ENCODE measurements around the gene PSMD9. TPM values are rescaled to one million over a fixed set of nuclear protein-coding genes. Genes with fewer than 3 reads are reported as not detected.

The PSMD9 gene
- polyA plus RNA-seq, 1 donor (not counting 4 experiments of a cell fraction or from before 2014, with no cell fraction given), result 84.8 TPM

- no peaks in the 10 kb centered on the region for H3K9me3 ChIP-seq (ENCODE audit: control insufficient read depth, low read depth, low read length)
- H3K36me3 ChIP-seq (ENCODE audit: control insufficient read depth in 2 of 2, extremely low read depth in 1 of 2, insufficient read depth in 2 of 2, low read length in 2 of 2), result peaks cover 19 to 24% of the 10 kb centered on the region in 2 experiments
- H3K4me2 ChIP-seq (ENCODE audit: control insufficient read depth, extremely low read depth, insufficient read depth, low read depth, low read length), result peak overlapping the region; percentile 47
- TF ChIP-seq EZH2 (IDR thresholded peaks at IDR 0.05; ENCODE audit: low read length) (no peak), CTCF (optimal IDR thresholded peaks at IDR 0.05 in 1 of 3, IDR thresholded peaks at IDR 0.05 in 1 of 3, conservative IDR thresholded peaks at IDR 0.05 in 1 of 3; ENCODE audit: extremely low read depth in 1 of 3, insufficient read depth in 2 of 3, low read length in 3 of 3) (peak in 2 of 3 experiments; percentile 14 to 23)
- H3K79me2 ChIP-seq (ENCODE audit: control insufficient read depth, insufficient read depth, low read length), result peaks cover 49% of the 10 kb centered on the region
- H3K27me3 ChIP-seq (ENCODE audit: control insufficient read depth, extremely low read depth, insufficient read depth, low read length), result no peaks in the 10 kb centered on the region
- peaks cover 17% of the 10 kb centered on the region for H3K4me1 ChIP-seq (ENCODE audit: control insufficient read depth, extremely low read depth, insufficient read depth, low read length)
- H3K27ac ChIP-seq (ENCODE audit: control insufficient read depth, insufficient read depth, low read length), result peak overlapping the region; percentile 63
- no peak overlapping the region for H2AFZ ChIP-seq (ENCODE audit: control insufficient read depth, low read length)
- dilution Hi-C loops (cut with MboI; ENCODE audit: extremely low pct_ligation_motif_present, low sequenced_read_pairs), result no loop called here
- no peaks in the 10 kb centered on the region for H4K20me1 ChIP-seq (ENCODE audit: control insufficient read depth, extremely low read depth, insufficient read depth, low read length)
- H3K4me3 ChIP-seq (ENCODE audit: control insufficient read depth in 2 of 3, extremely low read depth in 1 of 3, insufficient read depth in 2 of 3, low read depth in 1 of 3, low read length in 3 of 3), result no peak overlapping the region
- H3K9me1 ChIP-seq (ENCODE audit: control insufficient read depth, extremely low read depth, insufficient read depth, low read length), result no peaks in the 10 kb centered on the region
- FAIRE-seq (no peak), DNase-seq (ENCODE audit: low read depth, low spot score) (no peak)
- H3K9ac ChIP-seq (ENCODE audit: control insufficient read depth, extremely low read depth, insufficient read depth, low read length), result peak overlapping the region; percentile 65
These were observed 6.0 kb downstream of the PSMD9 start for GRCh38 chr12:121894633-121895032.

GRCh38 chr12:121898287-121898686 is 9.7 kb downstream of the PSMD9 start:
- dilution Hi-C loops (cut with MboI; ENCODE audit: extremely low pct_ligation_motif_present, low sequenced_read_pairs), result no loop called here
- Histone ChIP-seq H3K4me3 (ENCODE audit: control insufficient read depth in 2 of 3, extremely low read depth in 1 of 3, insufficient read depth in 2 of 3, low read depth in 1 of 3, low read length in 3 of 3) (no peak overlapping the region), H3K27ac (ENCODE audit: control insufficient read depth, insufficient read depth, low read length) (no peak overlapping the region), H3K4me2 (ENCODE audit: control insufficient read depth, extremely low read depth, insufficient read depth, low read depth, low read length) (no peak overlapping the region), H4K20me1 (ENCODE audit: control insufficient read depth, extremely low read depth, insufficient read depth, low read length) (no peaks in the 10 kb centered on the region), H3K27me3 (ENCODE audit: control insufficient read depth, extremely low read depth, insufficient read depth, low read length) (no peaks in the 10 kb centered on the region), H3K79me2 (ENCODE audit: control insufficient read depth, insufficient read depth, low read length) (peaks cover 24% of the 10 kb centered on the region), H3K9me3 (ENCODE audit: control insufficient read depth, low read depth, low read length) (no peaks in the 10 kb centered on the region), H2AFZ (ENCODE audit: control insufficient read depth, low read length) (no peak overlapping the region), H3K36me3 (ENCODE audit: control insufficient read depth in 2 of 2, extremely low read depth in 1 of 2, insufficient read depth in 2 of 2, low read length in 2 of 2) (peaks cover 37 to 39% of the 10 kb centered on the region in 2 experiments), H3K9ac (ENCODE audit: control insufficient read depth, extremely low read depth, insufficient read depth, low read length) (no peak overlapping the region), H3K9me1 (ENCODE audit: control insufficient read depth, extremely low read depth, insufficient read depth, low read length) (no peaks in the 10 kb centered on the region), H3K4me1 (ENCODE audit: control insufficient read depth, extremely low read depth, insufficient read depth, low read length) (peaks cover 12% of the 10 kb centered on the region)
- DNase-seq (ENCODE audit: low read depth, low spot score), result no peak
- TF ChIP-seq CTCF (optimal IDR thresholded peaks at IDR 0.05 in 1 of 3, IDR thresholded peaks at IDR 0.05 in 1 of 3, conservative IDR thresholded peaks at IDR 0.05 in 1 of 3; ENCODE audit: extremely low read depth in 1 of 3, insufficient read depth in 2 of 3, low read length in 3 of 3) (no peak), EZH2 (IDR thresholded peaks at IDR 0.05; ENCODE audit: low read length) (no peak)
- FAIRE-seq, result no peak
